ENCODE results near the gene AKT2.

DNA sequence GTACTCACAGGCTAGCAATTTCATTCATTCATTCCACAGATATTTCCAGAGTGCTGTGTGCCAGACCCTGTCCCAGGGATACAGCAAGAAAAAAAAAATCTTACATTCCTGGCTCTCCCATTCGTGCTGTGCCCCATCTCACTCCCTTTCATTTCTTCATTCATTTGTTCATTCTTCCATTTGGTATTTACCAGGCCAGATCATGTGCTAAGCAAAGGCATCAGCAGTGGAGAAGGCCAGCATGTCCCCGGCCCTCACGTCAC, 91.6 kb downstream of the AKT2 start:
- TF ChIP-seq POLR2A (IDR thresholded peaks at IDR 0.05; ENCODE audit: low read depth, low read length) (no peak), POLR2AphosphoS5 (IDR thresholded peaks at IDR 0.05; ENCODE audit: low read depth, low read length) (no peak), PAX5 (IDR thresholded peaks at IDR 0.05; ENCODE audit: insufficient read depth, low read length, severe bottlenecking) (no peak), SPI1 (IDR thresholded peaks at IDR 0.05; ENCODE audit: low read depth, low read length) (no peak), TAF1 (IDR thresholded peaks at IDR 0.05; ENCODE audit: low read depth, low read length) (no peak)
